NCI-H774 (cell line): ENCODE measurements around the gene MYH11.
"Not testable (repeated sequence)": the region's sequence is repeated elsewhere in the genome, so short reads cannot be mapped to it uniquely, and the experiment has no call there.

ENCODE experiments used
- DNase-seq: peaks from one replicate; lab custom pipeline; 2025; lab: John Stamatoyannopoulos, UW

The MYH11 gene

DNA sequence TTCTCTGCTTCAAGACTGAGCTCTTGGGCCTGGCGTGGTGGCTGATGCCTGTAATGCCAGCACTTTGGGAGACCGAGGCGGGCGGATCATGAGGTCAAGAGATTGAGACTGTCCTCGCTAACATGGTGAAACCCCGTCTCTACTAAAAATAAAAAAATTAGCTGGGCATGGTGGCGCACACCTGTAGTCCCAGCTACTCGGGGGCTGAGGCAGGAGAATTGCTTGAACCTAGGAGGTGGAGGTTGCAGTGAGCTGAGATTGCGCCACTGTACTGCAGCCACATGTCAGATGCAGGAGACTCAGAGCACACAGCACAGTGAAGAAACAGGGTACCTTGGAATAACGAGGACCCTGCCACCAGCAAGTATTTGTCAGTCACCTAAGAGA is 184.7 kb downstream of the MYH11 start:
- not testable (repeated sequence) for DNase-seq

DNA sequence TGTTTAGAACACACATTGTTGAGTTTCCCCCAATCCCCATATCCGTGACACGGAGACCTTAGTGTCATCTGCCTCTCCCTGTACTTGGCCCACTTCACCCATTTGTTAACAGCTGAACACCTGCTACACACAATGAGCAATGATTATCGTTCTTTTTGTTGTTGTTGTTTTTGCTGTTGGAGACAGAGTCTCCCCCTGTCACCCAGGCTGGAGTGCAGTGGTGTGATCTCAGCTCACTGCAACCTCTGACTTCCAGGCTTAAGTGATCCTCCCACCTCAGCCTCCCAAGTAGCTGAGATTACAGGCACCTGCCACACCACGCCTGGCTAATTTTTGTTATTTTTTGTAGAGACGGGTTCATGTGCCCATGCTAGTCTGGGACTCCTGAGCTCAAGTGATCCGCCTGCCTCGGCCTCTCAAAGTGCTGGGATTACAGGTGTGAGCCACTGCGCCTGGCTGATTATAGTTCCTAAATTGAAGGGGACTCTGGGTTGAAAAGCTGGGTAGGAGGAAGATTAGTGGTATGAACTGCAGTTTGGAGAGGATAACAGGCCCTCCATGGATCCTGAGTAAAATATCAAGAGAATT is 185.2 kb downstream of the MYH11 start:
- DNase-seq = peak; percentile 69

DNA sequence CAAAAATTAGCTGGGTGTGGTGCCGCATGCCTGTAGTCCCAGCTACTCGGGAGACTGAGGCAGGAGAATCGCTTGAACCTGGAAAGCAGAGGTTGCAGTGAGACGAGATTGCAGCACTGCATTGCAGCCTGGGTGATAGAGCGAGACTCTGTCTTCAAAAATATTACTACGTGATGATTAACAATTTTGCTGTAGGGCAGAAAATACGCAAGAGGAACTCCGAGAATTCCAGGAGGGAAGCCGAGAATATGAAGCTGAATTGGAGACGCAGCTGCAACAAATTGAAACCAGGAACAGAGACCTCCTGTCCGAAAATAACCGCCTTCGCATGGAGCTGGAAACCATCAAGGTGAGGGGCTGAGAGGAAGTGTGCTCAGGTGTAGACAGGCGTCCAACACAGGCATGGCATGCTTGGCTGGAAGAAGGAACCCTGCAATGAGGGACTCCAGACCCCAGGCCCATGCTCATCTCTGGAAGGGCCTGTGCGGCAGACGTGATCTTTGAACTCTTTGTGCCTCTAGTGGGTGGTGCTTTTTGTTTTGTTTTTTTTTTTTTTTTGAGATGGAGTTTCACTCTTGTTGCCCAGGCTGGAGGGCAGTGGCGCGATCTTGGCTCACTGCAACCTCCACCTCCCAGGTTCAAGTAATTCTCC is 189.6 kb downstream of the MYH11 start:
- DNase-seq = no peak

DNA sequence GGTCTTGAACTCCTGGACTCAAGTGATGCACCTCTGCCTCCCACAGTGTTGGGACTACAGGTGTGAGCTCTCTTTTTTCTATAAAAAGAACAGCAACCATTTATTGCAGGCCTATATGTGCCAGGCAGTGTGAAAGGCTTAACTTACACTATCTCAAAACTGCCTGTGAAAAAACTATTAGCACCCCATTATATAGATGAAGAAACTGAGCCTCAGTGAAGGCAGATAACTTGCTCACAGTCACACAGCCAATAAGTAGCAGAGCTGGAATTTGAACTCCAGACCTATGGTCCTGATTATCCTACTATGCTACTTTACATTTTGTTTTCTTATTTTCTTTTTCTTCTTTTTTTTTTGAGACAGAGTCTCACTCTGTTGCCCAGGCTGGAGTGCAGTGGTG is 191.7 kb downstream of the MYH11 start:
- DNase-seq = no peak

DNA sequence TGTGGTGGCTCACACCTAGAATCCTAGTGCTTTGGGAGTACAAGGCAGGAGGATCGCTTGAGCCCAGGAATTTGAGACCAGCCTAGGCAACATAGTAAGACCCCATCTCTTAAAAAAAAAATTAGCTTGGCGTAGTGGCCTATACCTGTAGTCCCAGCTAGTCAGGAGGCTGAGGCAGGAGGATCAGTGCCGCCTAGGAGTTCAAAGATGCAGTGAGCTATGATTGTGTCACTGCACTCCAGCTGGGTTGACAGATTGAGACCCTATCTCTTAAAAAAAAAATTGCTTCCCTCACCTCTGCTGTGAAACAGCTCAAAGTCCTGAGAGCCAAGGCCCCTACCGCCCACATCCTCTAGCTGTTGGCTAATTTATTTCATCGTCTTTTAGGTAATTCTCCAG is 196.6 kb downstream of the MYH11 start:
- no peak for DNase-seq

DNA sequence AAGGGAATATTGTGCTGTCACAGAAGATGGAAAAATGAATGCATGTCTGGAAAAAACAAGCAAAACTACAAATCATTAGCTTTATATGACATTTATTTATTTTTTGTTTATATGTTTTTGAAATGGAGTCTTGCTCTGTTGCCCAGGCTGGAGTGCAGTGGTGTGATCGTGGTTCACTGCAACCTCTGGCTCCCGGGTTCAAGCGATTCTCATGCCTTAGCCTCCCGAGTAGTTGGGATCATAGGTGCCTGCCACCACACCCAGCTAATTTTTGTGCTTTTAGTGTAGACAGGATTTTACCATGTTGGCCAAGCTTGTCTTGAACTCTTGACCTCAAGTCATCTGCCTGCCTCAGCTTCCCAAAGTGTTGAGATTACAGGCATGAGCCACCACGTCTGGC is 198.3 kb downstream of the MYH11 start:
- no peak for DNase-seq

DNA sequence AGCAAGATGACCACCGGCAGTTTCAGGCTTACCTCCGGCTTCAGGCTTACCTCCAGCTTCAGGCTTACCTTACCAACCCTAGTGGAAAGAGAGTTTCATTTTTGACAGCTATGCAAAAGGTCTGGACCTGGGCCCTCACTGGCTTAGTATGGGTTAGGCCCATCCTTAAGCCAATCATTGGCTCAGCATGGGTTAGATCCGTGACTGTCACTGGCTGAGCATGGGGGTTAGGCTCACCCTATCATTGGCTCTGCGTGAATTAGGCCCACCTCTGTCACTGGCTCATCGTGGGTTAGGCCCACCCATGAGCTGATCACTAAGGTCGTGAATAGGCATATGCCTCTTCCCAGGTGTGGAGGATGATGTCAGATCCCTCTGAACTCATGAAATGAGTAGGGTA is 198.7 kb downstream of the MYH11 start:
- no peak for DNase-seq

DNA sequence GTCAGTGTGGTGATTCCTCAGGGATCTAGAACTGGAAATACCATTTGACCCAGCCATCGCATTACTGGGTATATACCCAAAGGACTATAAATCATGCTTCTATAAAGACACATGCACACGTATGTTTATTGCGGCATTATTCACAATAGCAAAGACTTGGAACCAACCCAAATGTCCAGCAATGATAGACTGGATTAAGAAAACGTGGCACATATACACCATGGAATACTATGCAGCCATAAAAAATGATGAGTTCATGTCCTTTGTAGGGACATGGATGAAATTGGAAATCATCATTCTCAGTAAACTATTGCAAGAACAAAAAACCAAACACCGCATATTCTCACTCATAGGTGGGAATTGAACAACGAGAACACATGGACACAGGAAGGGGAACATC is 201.3 kb downstream of the MYH11 start:
- DNase-seq = not testable (repeated sequence)

DNA sequence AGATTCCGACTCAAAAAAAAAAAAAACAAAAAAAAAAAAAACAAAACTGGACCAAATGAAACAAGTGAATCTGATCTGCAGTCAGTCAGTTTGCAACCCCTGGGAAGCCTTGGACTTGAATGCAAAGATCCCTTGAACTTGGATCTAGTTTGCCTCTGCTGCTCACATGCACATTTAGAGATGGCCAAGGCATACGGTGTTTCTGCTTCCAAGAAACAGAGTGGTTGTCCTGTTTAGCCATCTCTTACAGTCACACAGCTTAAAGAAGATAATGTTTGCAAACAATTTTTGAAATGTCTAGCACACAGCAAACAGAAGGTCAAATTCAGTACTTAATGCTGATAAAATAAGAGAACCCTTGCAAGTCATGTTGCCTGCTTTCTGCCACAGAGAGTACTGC is 202.2 kb downstream of the MYH11 start:
- no peak for DNase-seq

DNA sequence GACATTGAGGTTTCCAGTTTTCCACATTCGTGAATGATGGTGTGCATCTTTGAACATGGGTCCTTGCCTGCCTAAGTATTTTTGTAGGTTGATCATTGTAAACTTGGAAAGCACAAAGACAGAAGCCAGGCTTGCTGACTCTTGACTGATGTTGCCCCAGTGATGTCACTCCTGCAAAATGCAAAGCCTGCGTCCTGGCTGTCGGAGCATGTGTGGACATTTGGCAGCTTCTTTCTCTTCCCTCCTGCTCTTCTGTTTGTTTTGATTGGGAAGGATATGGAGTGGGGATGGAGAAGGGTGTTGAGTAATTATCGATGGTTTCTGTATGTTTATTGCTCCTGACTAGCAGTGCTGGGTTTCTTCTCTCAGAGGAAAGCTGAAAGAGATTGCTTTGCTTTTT is 203.6 kb downstream of the MYH11 start:
- DNase-seq = no peak
